H1 (cell line): Measurements from ENCODE around the gene MYMX. TPM values are rescaled to one million over a fixed set of nuclear protein-coding genes. Genes with fewer than 3 reads are reported as not detected.

Experiments
- CBX8 ChIP-seq: fragments of 300-800, 300-1000 bp; sonication (generic); IDR thresholded peaks from 2 replicates; pipeline ENCODE4 v1.7.1; 2016; ENCODE audit warnings: low read depth, low read length, borderline replicate concordance
- EZH2 ChIP-seq: fragments of 200-600 bp; sonication (generic); IDR thresholded peaks from 2 replicates; pipeline ENCODE4 v1.7.1; 2012; ENCODE audit warnings: low read depth, mild to moderate bottlenecking, moderate library complexity, low read length, inconsistent platforms; ENCODE audit not compliant: severe bottlenecking
- NRF1 ChIP-seq: IDR thresholded peaks from 2 replicates; pipeline ENCODE4 v1.6.1; 2011; ENCODE audit warnings: mild to moderate bottlenecking, low read depth, low read length, improper control_type of control experiment
- POU5F1 ChIP-seq: IDR thresholded peaks from 2 replicates; pipeline ENCODE4 v1.6.1; 2011; ENCODE audit warnings: low read depth, mild to moderate bottlenecking, low read length, moderate library complexity
- SP4 ChIP-seq: IDR thresholded peaks from 2 replicates; pipeline ENCODE4 v1.6.1; 2012; ENCODE audit warnings: low read length, inconsistent platforms
- TAF7 ChIP-seq: optimal IDR thresholded peaks from 2 replicates; pipeline ENCODE3; 2011; ENCODE audit warnings: low read depth, mild to moderate bottlenecking, inconsistent platforms, low read length, moderate library complexity, borderline replicate concordance
- polyA plus RNA-seq, 7 experiments: library from polyadenylated mRNA; depleted of rRNA in 3 of 7; stranded (reverse) in 5 of 7; unstranded in 2 of 7; fragments of >200 nt in 5 of 7; fragments of 200-250 nt in 2 of 7; gene quantifications; 1 replicate in 5 of 7; 2 replicates in 1 of 7; 4 replicates in 1 of 7; pipeline versions ENCODE4 v1.2.1 to v1.2.3, GENCODE V29; 2011 to 2013; ENCODE audit warnings: missing spikeins in 2 of 7, mixed read lengths in 2 of 7
- total RNA-seq: library from RNA; stranded (reverse); fragmentation: NEBNext Ultra II Directional; extraction: Animal tissue kit (Norgen Biotek cat#: 25700); gene quantifications from 2 replicates; pipeline ENCODE4 v1.2.1, GENCODE V29; 2021

MYMX gene
- total and polyA plus RNA-seq, 2 of the 8 experiments (the other 6 are each of a cell fraction or from before 2014, with no cell fraction given), result 4.7 to 6.9 TPM

DNA sequence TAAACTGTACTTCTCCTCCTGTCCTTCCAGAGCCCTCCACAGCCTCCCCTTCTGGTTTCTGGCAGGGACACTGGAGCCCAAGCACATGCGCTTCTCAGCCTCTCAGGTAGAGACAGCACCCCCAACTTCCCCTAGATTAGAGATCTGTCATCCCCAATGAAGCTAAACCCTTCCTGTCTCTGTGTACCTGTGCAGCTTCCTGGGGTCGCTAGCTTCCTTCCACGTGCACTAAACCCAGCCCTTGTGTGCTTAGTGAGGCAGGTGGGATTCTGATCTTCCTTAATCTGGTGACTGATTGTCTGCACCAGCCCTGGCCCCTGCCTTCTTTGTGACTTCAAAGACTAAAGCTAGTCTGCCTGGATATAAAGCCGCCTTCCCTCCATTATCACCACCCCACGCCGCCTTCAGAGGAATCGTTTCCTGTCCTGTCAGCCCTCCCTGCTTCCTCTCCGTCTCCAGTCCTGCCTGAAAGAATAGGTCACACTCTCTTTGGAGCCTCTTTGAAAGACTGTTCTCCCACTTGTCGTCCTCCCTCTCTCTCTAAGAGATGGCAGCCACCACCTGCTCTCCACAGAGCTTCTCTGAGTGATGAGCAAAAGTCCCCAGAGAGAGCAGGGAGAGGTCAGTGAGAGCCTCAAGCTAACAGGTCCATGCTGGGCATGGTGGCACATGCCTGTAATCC is 30.6 kb upstream of the MYMX start (continued):
- TF ChIP-seq EZH2, result no peak
- TF ChIP-seq CBX8, result no peak
- TF ChIP-seq TAF7, result no peak
- TF ChIP-seq POU5F1, result no peak
- TF ChIP-seq NRF1, result no peak
- no peak for TF ChIP-seq SP4
